ENCODE results near the gene RNF39.
"Not testable (repeated sequence)": the region's sequence is repeated elsewhere in the genome, so short reads cannot be mapped to it uniquely, and the experiment has no call there.

Gene RNF39

DNA sequence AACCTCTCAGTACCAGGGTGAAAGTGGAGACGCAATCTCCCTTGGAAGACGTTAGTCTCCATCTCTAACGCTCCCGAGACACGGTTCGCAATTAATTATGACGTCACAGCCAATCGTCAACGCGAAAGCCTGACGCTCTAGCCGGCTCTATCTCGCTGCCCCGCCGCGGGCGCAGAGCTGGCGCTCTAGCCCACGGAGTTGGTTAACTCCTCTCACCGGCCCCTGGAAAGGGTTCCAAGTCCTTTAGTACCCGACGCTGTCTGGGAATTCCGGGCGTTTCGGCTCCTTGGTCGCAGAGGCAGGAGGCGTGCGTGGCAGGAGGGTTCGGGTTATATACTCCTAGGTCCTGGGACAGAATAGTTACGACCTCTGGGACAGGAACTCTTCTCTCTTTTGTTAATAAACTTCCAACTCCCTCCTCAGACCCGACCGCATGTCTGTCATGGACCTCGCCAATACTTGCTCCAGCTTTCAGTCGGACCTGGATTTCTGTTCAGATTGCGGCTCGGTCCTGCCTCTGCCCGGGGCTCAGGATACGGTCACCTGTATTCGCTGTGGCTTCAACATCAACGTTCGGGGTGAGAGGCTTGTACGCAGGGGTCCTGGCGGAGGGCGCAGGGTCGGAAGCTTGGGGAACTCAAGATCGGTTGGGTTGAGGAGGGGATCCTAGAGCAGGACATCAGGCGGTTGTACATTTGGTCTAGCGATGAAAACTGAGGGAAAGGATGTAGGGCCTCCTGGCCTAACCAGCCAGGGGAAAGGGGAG, 14.3 kb downstream of the RNF39 start, which contains the start of gene POLR1H:
TSS of gene POLR1H (plus strand) at position 174 of the 766 bp plus-strand sequence. CDS start at position 434, 260 bp downstream.
- DNase-seq: peak; percentile 58

DNA sequence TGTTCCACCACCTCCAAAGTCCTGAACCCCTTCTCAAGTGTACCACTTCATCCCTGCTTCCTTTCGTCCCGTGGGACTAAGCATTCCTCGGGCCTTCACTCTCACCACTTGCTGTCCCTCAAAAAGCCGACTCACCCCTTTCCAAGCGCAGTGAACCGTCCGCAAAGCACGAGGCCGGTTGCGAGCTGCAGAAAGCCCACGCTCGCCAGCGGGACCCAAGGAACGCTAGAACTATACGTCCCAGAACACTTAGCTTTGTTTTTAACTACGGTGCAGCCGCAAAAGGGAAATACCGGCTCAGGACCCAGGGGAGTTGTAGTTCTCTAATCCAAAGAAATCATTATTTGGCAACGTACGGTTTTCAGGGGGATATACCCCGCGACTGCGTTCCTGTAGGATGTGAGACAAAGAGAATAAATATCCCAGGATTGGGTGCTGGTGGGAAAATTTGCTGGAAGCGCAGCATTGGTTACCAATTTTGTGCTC, 14.9 kb downstream of the RNF39 start:
- DNase-seq: no peak

DNA sequence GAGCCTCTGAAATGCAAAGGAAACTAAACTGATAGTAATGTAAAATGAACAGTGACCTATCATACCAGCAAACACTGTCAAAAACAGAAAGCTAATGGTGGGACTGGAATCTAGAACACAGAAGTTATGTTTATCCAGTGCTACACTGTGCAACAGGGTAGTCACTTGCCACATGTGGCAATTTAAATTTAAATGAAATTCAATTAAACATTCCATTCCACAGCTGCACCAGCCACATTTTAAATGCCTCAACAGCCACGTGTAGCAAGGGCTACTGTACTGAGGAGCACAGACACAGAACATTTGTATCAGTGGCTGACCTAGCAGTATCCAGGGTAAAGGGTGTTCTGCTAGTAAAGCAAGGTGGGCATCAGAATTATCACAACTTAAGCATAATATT, 20.1 kb downstream of the RNF39 start:
- no peak for DNase-seq

DNA sequence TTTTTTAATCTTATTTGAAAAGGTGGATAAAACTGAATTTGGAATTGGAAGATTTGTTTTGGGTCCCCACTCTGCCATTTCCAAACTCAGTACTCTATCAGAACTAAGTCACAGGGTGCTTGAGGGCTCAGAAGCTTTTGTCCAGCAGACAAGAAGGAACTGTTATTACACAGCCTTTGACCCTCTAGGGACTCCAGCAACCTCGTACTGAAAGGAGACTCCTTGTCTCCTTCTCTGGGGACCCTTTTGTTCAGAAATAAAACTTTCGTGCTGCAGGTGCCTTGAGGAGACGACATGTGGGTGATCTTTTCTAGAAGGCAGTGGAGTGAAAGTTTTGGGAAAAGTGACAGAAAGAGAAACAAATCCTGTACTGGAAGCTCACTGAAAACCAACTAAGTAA, 21.9 kb downstream of the RNF39 start:
- DNase-seq: no peak

DNA sequence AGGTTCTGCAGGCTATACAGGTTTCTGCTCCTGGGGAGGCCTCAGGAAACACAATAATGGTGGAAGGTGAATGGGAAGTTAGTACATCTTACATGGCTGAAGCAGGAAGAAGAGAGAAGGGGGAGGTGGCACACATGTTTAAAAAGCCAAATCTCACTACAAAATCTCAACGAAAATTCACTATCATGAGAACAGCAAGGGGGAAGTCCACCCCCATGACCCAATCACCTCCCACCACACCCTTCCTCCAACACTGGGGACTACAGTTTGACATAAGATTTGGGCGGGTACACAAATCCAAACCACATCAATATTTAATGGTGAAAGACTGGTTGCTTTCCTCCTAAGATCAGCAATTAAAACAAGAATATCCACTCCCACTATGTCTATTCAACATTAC, 28.3 kb downstream of the RNF39 start:
- no peak for DNase-seq

DNA sequence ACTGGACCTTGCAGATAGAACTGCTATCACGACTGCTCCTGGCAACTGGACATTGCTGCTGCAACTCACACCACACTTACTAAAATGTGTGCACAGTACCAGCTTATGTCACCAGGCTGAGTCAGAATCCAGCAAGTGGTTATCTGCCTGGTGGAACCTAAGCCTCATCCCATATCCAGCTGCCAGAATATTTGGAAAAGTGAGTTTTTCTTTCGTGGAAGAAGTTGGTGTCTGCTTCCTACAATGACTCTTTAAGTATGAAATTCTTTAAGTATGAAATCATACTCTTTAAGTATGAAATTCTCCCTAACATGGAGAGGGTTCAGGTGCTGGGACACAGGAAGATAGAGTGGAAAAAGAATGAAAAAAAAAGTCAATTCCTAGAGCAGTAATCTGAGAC, 30.9 kb downstream of the RNF39 start:
- no peak for DNase-seq

DNA sequence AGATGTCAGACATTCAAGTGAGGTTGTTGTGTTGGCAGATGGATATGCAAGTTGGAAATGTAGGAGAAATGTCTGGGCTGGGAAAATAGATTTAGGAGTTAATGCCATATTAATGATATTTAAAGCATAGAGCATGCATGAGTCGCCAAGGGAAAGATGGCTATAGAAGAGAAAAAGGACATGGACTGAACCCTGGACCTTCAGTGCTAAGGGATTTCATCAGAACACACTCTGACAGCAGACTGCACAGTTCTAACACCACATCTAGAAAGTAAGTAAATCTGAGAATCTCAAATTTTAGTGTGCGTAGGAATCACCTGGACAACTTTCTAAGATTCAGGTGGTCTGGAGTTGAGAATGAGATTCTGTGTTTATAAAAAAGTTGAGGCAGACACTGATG, 31.8 kb downstream of the RNF39 start:
- DNase-seq: no peak

DNA sequence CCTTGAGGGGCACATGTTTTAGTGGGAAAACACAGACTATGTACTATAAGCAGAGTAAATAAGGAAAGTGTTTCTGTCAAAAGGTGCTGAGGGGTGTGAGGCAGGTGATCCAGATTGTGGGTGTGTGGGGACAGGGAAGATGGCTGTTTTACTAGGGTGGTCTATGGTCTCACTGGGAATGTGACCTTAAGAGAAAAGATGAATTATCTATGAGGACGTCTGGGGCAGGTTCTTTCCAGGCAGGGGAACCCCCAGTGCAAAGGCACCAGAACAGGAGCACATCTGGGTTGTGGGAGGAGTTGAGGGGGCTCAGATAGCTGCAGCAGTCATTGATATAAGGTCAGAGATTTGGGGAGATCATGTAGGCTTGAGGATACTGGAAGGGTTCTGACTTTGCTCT, 32.7 kb downstream of the RNF39 start:
- DNase-seq: no peak

DNA sequence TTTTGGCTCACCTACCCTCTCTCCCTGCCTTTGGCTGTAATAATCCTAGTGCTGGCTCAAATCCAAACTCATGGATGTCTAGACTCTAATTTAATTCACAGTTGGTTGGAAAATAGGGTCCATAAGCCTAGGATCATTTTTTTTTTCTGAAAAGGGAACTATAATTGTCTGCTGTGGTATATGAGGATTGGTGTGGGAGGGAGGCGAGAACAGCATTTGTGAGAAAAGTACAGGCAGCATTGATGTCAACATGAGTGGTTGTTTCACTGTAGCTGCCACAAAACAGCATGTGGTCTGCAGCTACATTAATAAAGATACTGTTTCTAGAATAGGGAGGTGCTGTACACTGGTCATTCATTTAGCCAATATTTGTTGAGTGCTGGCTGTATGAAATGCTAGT, 33.1 kb downstream of the RNF39 start:
- DNase-seq: no peak

DNA sequence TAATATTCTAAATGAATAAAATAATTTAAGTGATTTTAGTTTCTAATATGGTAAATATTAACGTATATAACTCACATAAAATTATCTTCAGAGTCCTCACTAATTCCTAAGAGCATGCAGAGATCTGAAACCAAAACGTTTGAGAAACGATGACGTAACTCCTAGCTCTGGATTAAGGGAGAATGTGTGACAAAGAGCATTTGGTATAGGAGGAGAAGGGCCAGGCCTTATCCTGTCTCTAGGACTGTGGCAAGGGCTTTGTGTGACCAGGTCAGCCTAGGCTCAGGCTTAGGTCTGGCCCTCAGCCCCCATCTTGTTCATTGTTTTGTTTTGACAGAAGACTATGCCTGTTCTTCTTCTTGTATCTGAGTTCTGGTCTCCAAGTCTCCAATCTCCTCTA, 33.7 kb downstream of the RNF39 start:
- no peak for DNase-seq

DNA sequence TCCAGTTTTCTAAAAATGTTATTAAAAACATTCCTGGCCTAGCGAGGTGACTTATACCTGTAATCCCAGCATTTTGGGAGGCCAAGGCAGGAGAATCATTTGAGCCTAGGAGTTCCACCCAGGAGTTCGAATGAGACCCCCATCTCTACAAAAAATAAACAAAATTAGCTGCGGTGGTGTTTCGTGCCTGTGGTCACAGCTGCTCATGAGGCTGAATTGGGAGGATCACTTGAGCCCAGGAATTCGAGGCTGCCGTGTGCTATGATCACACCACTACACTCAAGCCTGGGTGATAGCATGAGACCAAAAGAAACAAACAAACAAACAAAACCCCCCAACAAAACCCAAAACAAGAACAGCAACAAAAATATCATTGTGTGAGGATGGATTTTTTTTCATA, 34.3 kb downstream of the RNF39 start:
- DNase-seq: no peak

DNA sequence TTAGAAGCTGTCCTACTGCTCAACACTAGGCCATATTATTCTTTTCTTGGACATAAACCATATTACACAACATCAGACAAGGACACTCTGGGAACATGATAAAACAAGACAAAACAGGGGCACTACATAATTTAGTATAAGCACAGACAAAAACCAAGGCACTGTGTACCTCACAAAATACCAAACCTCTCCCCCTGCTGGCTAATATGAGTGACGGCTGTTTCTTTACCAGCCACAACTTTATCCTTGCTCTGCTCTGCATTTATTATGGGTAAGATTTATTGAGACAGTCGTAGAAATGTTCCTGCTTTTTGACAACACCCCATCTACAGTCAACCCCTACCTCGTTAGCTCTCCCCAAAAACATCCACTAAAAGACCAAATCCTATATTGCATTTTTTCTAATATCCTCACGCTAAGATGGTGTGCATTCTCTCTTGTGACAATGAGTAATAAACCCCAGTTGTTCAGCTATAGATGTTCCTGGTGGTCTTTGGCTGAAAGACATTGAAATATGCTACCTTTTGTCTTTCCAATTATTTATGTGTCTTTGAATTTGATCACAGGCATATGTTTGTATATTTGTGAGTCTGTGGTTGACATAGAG, 38.3 kb downstream of the RNF39 start:
- DNase-seq: no peak

DNA sequence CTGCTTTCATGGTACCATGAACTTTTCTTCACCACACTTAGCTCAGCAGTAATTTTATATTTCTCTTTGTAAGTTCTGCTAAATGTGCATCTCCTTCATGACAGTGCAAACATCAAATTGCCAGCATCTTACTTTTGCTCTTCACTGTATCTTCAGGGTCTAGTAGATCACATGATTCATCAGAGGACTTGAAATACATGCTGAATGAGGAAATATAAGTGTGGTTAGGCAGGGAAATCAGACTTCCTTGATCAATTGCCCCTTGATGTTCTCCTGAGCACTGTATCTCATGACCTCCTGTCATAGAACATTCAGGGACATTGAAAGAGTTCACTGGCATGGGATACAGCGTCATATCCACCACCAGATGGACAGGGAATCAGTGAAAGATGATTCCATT, 39.8 kb downstream of the RNF39 start:
- DNase-seq: no peak

DNA sequence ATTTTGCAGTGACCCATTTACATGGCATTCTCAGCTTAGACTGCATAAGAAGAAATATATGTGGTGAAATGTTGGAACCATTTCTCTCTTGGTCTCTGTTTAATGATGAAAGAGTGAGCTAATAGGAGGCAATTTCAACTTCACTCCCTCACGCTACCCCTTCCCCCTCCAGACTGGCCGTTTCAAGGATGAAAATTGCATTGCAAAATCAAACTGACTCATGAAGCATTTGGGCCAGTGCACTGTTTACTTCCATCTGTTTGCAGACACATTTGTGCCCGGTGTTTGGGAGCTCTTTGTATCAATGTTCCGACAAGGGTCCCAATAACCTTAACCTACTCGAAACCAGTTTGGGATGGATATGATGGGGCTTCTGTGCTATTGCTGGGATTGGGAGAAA, 42.1 kb downstream of the RNF39 start:
- DNase-seq: not testable (repeated sequence)

DNA sequence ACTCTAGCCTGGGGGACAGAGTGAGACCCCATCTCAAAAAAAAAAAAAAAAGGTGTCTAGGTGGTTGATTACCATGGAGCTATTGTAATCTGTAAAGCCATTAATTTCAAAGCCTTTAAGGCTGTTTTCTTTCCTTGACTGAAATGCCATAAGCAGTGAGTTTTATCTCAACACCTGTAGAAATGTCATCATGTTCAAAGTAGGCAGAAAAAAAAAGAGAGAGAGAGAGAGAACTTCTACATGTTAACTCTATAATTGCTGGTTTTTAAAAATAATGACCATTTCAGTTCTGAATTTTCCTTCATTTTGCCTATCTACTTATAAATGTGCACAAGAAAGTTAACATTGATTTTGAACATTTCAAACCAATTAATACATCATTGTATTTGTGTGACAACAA, 44.2 kb downstream of the RNF39 start:
- DNase-seq: no peak

DNA sequence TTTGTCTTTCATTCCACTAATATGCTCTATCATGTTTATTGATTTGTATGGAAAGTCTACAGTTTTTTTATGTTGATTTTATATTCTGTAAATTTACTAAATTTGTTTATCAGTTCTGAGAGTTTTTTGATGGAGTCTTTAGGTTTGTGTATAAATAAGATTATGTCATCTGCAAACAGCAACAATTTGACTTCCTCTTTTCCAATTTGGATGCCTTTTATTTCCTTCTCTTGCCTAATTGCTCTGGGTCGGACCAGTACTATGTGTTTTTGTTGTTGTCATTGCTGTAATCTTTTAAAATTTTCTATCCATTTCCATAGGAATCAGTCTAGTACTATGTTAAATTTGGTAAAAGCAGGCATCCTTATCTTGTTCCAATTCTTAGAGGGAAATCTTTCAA, 46.0 kb downstream of the RNF39 start:
- DNase-seq: no peak

DNA sequence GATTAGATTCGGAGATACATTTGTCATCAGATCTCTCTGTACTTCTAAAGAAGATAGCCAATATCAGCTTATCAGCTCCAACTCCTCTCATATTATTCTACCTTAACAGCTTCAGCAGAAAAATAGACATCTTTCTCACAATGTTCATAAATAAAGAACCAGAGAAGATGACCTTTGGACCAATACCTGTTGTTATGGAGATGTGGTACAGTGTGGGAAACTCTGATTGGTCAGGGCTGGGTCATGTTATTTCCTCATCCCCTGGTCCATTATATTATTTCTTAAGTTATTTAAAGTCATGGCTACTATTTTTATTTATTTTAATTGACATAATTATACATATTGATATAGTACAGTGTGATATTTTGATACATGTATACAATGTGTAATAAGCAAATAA, 50.4 kb downstream of the RNF39 start:
- DNase-seq: no peak

DNA sequence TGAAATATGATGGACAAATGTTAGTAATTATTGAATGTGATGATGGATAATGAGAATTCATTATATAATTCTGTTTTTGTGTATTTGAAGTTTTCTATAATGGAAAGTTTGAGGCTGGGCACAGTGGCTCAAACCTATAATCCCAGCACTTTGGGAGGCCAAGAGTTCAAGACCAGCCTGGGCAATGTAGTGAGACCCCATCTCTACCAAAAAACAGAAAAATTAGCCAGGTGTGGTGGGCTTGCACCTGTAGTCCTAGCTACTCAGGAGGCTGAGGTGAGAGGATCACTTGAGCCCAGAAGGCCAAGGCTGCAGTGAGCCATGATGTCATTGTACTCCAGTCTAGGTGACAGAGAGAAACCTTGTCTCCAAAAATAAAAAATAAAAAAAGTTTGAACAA, 52.9 kb downstream of the RNF39 start:
- DNase-seq: not testable (repeated sequence)

DNA sequence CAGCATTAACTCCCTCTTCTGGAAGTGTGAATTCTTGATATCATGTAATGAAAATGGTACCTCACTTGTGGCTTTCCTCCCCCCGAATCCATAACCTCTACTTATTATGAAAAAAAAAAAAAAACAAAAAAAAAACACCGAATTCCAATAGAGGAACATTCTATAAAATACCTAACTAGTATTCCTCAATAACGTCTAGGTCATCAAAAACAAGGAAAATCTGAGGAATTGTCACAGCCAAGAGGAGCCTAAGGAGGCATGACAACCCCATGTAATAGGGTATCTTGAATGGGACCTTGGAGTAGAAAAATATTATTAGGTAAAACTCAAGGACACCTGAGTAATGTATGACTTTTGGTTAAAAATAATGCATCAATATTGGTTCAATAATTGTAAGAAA, 53.4 kb downstream of the RNF39 start:
- DNase-seq: no peak

DNA sequence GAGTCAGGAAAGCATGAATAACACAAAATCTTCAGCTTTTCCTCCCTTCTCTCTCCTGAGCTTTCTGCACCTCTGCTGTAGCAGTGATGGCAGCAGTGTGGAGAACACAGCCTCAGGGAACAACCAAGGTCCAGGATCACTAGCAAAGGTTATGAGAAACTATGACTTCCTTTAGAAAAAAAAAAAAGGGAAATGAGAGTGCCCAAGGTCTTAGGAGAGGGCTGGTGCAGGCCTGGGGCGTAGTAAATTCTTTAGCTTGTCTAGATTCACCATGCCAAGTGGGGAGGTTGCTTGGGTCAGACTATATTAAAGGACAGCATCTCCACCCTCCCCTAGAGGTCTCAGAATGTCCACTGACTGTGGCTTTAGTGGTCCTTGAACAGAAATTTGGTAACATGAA, 54.9 kb downstream of the RNF39 start:
- no peak for DNase-seq
